GM12878 (cell line): ENCODE data around the gene SEMA3A.

Experiments used
- CTCF ChIP-seq, 3 experiments: IDR thresholded peaks in 2 of 3; conservative IDR thresholded peaks in 1 of 3; 2 replicates each; pipeline ENCODE4 v1.5.1; 2011; ENCODE audit warnings: low read depth in 3 of 3, low read length in 3 of 3, mild to moderate bottlenecking in 3 of 3, control low read depth in 2 of 3, moderate library complexity in 2 of 3, inconsistent platforms in 1 of 3, mixed read lengths in 1 of 3; ENCODE audit not compliant: control insufficient read depth in 2 of 3, insufficient read depth in 1 of 3; ENCODE audit errors: extremely low read depth in 1 of 3
- HDAC2 ChIP-seq: fragments of 200-600 bp; sonication (generic); IDR thresholded peaks from 2 replicates; pipeline ENCODE4 v1.6.1; 2017
- POLR2A ChIP-seq: IDR thresholded peaks from 2 replicates; pipeline ENCODE4 v1.6.1; 2011; ENCODE audit warnings: low read depth, mild to moderate bottlenecking, low read length
- SP1 ChIP-seq: IDR thresholded peaks from one replicate; pipeline ENCODE4 v1.6.1; 2011; ENCODE audit warnings: low read depth, low read length

- TF ChIP-seq HDAC2, result no peak
- TF ChIP-seq SP1, result no peak
- TF ChIP-seq POLR2A, result no peak
- TF ChIP-seq CTCF (IDR thresholded peaks at IDR 0.05 in 2 of 3, conservative IDR thresholded peaks at IDR 0.05 in 1 of 3; ENCODE audit: control insufficient read depth in 2 of 3, extremely low read depth in 1 of 3, insufficient read depth in 1 of 3, low read depth in 3 of 3, low read length in 3 of 3), result no peak
Observed at GRCh38 chr7:84105586-84105985, 89.0 kb downstream of the SEMA3A start.
